GM18858 (cell line): ENCODE measurements around the gene CHID1.

Source experiments
- ATAC-seq: cut with Tn5 transposase; IDR thresholded peaks from one replicate; pipeline ENCODE4 v1.9.1; 2021; ENCODE audit not compliant: unreplicated experiment

Gene CHID1

GRCh38 chr11:850775-851763 is 59.5 kb downstream of the CHID1 start:
- ATAC-seq = no peak

- ATAC-seq = no peak
Observed at GRCh38 chr11:849951-850774, 60.4 kb downstream of the CHID1 start.

GRCh38 chr11:849104-849824 is 61.3 kb downstream of the CHID1 start:
- ATAC-seq = no peak

- ATAC-seq = no peak
Observed at GRCh38 chr11:848380-848931, 62.2 kb downstream of the CHID1 start.

GRCh38 chr11:847876-848275 is 62.7 kb downstream of the CHID1 start:
- no peak for ATAC-seq

GRCh38 chr11:846496-847098 is 64.0 kb downstream of the CHID1 start:
- no peak for ATAC-seq

GRCh38 chr11:845872-846495 is 64.6 kb downstream of the CHID1 start:
- ATAC-seq = no peak

GRCh38 chr11:844693-845644 is 65.6 kb downstream of the CHID1 start:
- no peak for ATAC-seq

GRCh38 chr11:843818-844692 is 66.6 kb downstream of the CHID1 start:
- ATAC-seq = no peak

- no peak for ATAC-seq
Observed at GRCh38 chr11:843086-843734, 67.4 kb downstream of the CHID1 start.

GRCh38 chr11:842370-843002 is 68.1 kb downstream of the CHID1 start, which contains the start of the genes POLR2L and TSPAN4:
POLR2L (minus strand) TSS chr11:842529; CDS start chr11:842508, 21 bp downstream.
TSPAN4 (plus strand) TSS chr11:842852; CDS start chr11:850305, 7,453 bp downstream.
- peak; percentile 44 for ATAC-seq

GRCh38 chr11:841981-842369 is 68.6 kb downstream of the CHID1 start:
- ATAC-seq = no peak

- no peak for ATAC-seq
Observed at GRCh38 chr11:839875-840617, 70.6 kb downstream of the CHID1 start.

- no peak for ATAC-seq
Observed at GRCh38 chr11:839280-839623, 71.4 kb downstream of the CHID1 start.

- ATAC-seq = no peak
Observed at GRCh38 chr11:838441-839279, 72.0 kb downstream of the CHID1 start.
